Mucosa of descending colon (tissue), 3 donors: ENCODE data around the gene CHAC2. TPM values are rescaled to one million over a fixed set of nuclear protein-coding genes. Genes with fewer than 3 reads are reported as not detected.

Experiments
- ATAC-seq: fragments of 200-7000 bp; cut with Tn5 transposase; one replicate; pipeline ENCODE4 v1.9.1; 2020; ENCODE audit warnings: mild to moderate bottlenecking, moderate library complexity
- DNase-seq, 3 donors: peaks; one replicate each; pipeline ENCODE4 v3.0.0-alpha.2; 2020
- H3K36me3 ChIP-seq: fragments of 200-600 bp; one replicate; pipeline ENCODE4 v1.8.0; 2021; ENCODE audit warnings: low read depth, mild to moderate bottlenecking
- H3K4me1 ChIP-seq: fragments of 200-600 bp; one replicate; pipeline ENCODE4 v1.8.0; 2021; ENCODE audit warnings: low read depth, mild to moderate bottlenecking
- H3K4me3 ChIP-seq: fragments of 200-600 bp; one replicate; pipeline ENCODE4 v1.8.0; 2021; ENCODE audit warnings: mild to moderate bottlenecking
- H3K9me3 ChIP-seq: fragments of 200-600 bp; one replicate; pipeline ENCODE4 v1.8.0; 2021; ENCODE audit warnings: mild to moderate bottlenecking
- intact Hi-C, 2 donors: fragments of 100-400 bp; cut with DNase I in 1 of 2; cut with micrococcal nuclease in 1 of 2; formaldehyde crosslinking; loops; one replicate each; pipeline versions ENCODE4 v1.11.0 to v1.11.1; 2022; cut with DNase I, micrococcal nuclease
- total RNA-seq, 3 donors: library from RNA; stranded (reverse); fragmentation: NEBNext Ultra II Directional in 2 of 3; extraction: Animal tissue kit (Norgen Biotek cat#: 25700) in 2 of 3; gene quantifications; one replicate each; pipeline versions ENCODE4 v1.2.1 to v1.2.4, GENCODE V29; 2021 to 2023
- TF ChIP-seq, protein P1 (sequence below): fragments of 200-600 bp; IDR thresholded peaks from one replicate; pipeline ENCODE4 v1.8.0; 2022; ENCODE audit warnings: antibody characterized with exemption, mild to moderate bottlenecking
- donor health status: DM: no; HTN: no; CAD: no; lungs with moderate emphysema.
- donor health status: DM: no; HTN: no; CAD: no.
- donor health status: DM: no; HTN: yes; CAD: no.

CHAC2 gene
- total RNA-seq, 3 donors from 2014 or later: 3.1 to 4.7 (median 3.3) TPM

DNA sequence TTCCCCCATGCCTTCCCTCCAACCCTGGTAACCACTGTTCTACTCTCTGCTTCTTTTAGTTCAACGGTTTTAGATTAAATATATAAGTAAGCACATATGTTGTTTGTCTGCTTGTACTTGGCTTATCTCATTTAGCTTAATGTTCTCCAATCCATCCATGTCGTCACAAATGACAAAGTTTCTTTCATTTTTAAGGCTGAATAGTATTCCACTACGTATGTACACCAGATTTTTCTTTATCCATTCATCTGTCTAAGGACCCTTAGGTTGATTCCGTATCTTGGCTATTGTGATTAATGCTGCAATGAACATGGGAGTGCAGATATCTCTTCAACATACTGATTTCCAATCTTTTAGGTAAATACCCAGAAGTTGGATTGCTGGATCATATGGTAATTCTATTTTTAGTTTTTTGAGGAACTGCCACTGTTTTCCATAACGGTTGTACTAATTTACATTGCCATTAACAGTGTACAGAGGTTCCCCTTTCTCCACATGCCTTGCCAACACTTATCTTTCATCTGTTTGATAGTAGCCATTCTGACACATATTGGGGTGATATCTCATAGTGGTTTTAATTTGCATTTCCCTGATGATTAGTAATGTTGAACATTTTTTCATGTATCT is 11.0 kb downstream of the CHAC2 start:
- H3K9me3 ChIP-seq: no peaks in the 10 kb centered on the region
- no peak for ATAC-seq
- H3K36me3 ChIP-seq: no peaks in the 10 kb centered on the region
- no peaks in the 10 kb centered on the region for H3K4me1 ChIP-seq
- TF ChIP-seq, protein P1, sequence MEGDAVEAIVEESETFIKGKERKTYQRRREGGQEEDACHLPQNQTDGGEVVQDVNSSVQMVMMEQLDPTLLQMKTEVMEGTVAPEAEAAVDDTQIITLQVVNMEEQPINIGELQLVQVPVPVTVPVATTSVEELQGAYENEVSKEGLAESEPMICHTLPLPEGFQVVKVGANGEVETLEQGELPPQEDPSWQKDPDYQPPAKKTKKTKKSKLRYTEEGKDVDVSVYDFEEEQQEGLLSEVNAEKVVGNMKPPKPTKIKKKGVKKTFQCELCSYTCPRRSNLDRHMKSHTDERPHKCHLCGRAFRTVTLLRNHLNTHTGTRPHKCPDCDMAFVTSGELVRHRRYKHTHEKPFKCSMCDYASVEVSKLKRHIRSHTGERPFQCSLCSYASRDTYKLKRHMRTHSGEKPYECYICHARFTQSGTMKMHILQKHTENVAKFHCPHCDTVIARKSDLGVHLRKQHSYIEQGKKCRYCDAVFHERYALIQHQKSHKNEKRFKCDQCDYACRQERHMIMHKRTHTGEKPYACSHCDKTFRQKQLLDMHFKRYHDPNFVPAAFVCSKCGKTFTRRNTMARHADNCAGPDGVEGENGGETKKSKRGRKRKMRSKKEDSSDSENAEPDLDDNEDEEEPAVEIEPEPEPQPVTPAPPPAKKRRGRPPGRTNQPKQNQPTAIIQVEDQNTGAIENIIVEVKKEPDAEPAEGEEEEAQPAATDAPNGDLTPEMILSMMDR: no peak
- intact Hi-C loops: no loop called here
- no peak for DNase-seq
- H3K4me3 ChIP-seq: no peak overlapping the region

DNA sequence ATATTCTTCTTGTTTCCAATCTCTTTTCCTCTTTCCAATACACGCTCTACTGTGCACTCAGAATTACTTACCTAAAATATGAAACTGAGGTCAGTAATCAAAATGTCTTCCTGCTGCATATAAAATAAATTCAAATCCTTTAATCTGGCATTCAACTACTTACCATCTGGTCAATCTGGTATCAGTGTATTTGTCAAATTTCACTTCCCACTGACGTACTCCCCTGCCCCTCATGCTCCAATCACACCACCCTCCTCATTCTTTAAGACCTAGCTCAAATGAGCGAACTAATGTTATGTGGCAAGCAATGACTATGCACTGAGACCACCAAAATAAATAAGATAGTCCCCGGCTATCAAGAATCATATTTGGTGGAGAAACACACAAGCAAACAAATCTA is 12.5 kb downstream of the CHAC2 start:
- TF ChIP-seq, protein P1: no peak
- H3K4me1 ChIP-seq: no peaks in the 10 kb centered on the region
- DNase-seq (no peak), ATAC-seq (no peak)
- H3K4me3 ChIP-seq: no peak overlapping the region
- intact Hi-C loops: no loop called here
- H3K36me3 ChIP-seq: no peaks in the 10 kb centered on the region
- no peaks in the 10 kb centered on the region for H3K9me3 ChIP-seq

GRCh38 chr2:53782676-53783075 is 15.1 kb downstream of the CHAC2 start:
- intact Hi-C loops: no loop called here
- H3K9me3 ChIP-seq: no peaks in the 10 kb centered on the region
- H3K36me3 ChIP-seq: no peaks in the 10 kb centered on the region
- TF ChIP-seq, protein P1: no peak
- DNase-seq (no peak), ATAC-seq (no peak)
- H3K4me1 ChIP-seq: peaks cover 9% of the 10 kb centered on the region
- H3K4me3 ChIP-seq: no peak overlapping the region

DNA sequence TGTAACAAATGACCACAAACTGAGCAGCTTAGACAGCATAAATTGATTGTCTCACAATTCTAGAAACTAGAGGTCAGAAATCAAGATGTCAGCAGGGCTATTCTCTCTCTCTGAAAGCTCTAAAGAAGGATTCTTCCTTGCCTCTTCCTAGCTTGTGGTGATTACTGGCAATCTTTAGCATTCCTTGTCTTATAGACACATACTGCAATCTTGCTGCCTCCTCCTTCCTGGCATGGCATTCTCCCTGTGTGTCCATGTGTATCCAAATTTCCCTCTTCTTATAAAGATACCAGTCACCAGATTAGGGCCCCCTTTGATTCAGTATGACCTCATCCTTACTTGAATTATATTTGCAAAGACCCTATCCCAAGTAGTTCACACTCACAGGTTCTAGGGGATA is 16.8 kb downstream of the CHAC2 start:
- intact Hi-C loops: no loop called here
- TF ChIP-seq, protein P1: no peak
- Histone ChIP-seq H3K9me3 (no peaks in the 10 kb centered on the region), H3K4me1 (peaks cover 20% of the 10 kb centered on the region), H3K36me3 (no peaks in the 10 kb centered on the region), H3K4me3 (no peak overlapping the region)
- ATAC-seq (no peak), DNase-seq (no peak)

- intact Hi-C loops: no loop called here
- H3K4me1 ChIP-seq: peaks cover 20% of the 10 kb centered on the region
- H3K4me3 ChIP-seq: no peak overlapping the region
- no peaks in the 10 kb centered on the region for H3K9me3 ChIP-seq
- DNase-seq (no peak), ATAC-seq (no peak)
- TF ChIP-seq, protein P1: no peak
- no peaks in the 10 kb centered on the region for H3K36me3 ChIP-seq
These were observed 17.8 kb downstream of the CHAC2 start for GRCh38 chr2:53785366-53785765.

GRCh38 chr2:53786352-53786704 is 18.7 kb downstream of the CHAC2 start:
- Histone ChIP-seq H3K9me3 (no peaks in the 10 kb centered on the region), H3K4me1 (peaks cover 20% of the 10 kb centered on the region), H3K36me3 (no peaks in the 10 kb centered on the region), H3K4me3 (peak overlapping the region; percentile 73)
- ATAC-seq (peak; percentile 26), DNase-seq (peak in 1 of 3 donors; percentile 31)
- TF ChIP-seq, protein P1: no peak
- intact Hi-C loops: no loop called here
